H9 (cell line): ENCODE results near the gene BMP2K. TPM values are rescaled to one million over a fixed set of nuclear protein-coding genes. Genes with fewer than 3 reads are reported as not detected.

Source experiments
- DNase-seq: peaks from one replicate; pipeline ENCODE4 v3.0.0-alpha.2; 2017
- H2AFZ ChIP-seq: one replicate; pipeline ENCODE4 v1.6.1; 2013; ENCODE audit warnings: mild to moderate bottlenecking, low read length, control low read depth, moderate library complexity
- H2AK5ac ChIP-seq: 2 replicates; pipeline ENCODE4 v1.6.1; 2013; ENCODE audit warnings: low read length, control low read depth, mixed read lengths; ENCODE audit not compliant: insufficient read length
- H2BK120ac ChIP-seq: one replicate; pipeline ENCODE4 v1.6.1; 2013; ENCODE audit warnings: low read depth, mild to moderate bottlenecking, low read length, control low read depth, inconsistent platforms; ENCODE audit not compliant: poor library complexity, severe bottlenecking
- H2BK12ac ChIP-seq: 2 replicates; pipeline ENCODE4 v1.6.1; 2013; ENCODE audit warnings: low read length, control low read depth, mixed read lengths, low read depth; ENCODE audit not compliant: insufficient read length
- H2BK15ac ChIP-seq: 2 replicates; pipeline ENCODE4 v1.6.1; 2013; ENCODE audit warnings: low read depth, low read length, control low read depth
- H2BK20ac ChIP-seq: one replicate; pipeline ENCODE4 v1.6.1; 2013; ENCODE audit warnings: low read depth, mild to moderate bottlenecking, low read length, control low read depth, inconsistent platforms; ENCODE audit not compliant: poor library complexity, severe bottlenecking
- H2BK5ac ChIP-seq: 2 replicates; pipeline ENCODE4 v1.6.1; 2013; ENCODE audit warnings: low read length, control low read depth, mixed read lengths; ENCODE audit not compliant: insufficient read length
- H3K14ac ChIP-seq: 2 replicates; pipeline ENCODE4 v1.6.1; 2013; ENCODE audit warnings: low read length, control low read depth; ENCODE audit not compliant: insufficient read depth
- H3K18ac ChIP-seq: 2 replicates; pipeline ENCODE4 v1.6.1; 2013; ENCODE audit warnings: low read depth, mild to moderate bottlenecking, mixed read lengths, low read length, control low read depth; ENCODE audit not compliant: insufficient read length
- H3K23ac ChIP-seq: 2 replicates; pipeline ENCODE4 v1.6.1; 2013; ENCODE audit warnings: low read length, control low read depth, mixed read lengths, low read depth; ENCODE audit not compliant: insufficient read length
- H3K23me2 ChIP-seq: 2 replicates; pipeline ENCODE4 v1.6.1; 2013; ENCODE audit warnings: low read depth, mild to moderate bottlenecking, mixed read lengths, low read length, control low read depth; ENCODE audit not compliant: insufficient read length, poor library complexity, severe bottlenecking
- H3K27ac ChIP-seq: 2 replicates; pipeline ENCODE4 v1.5.1; 2013; ENCODE audit warnings: low read length, control low read depth, mixed read lengths, low read depth; ENCODE audit not compliant: insufficient read length
- H3K27me3 ChIP-seq: 2 replicates; pipeline ENCODE4 v1.6.1; 2013; ENCODE audit warnings: low read length, control low read depth, inconsistent platforms; ENCODE audit not compliant: insufficient read depth
- H3K4ac ChIP-seq: 2 replicates; pipeline ENCODE4 v1.6.1; 2013; ENCODE audit warnings: low read depth, mild to moderate bottlenecking, control low read depth, inconsistent platforms, low read length, moderate library complexity
- H3K4me1 ChIP-seq: 2 replicates; pipeline ENCODE4 v1.6.1; 2013; ENCODE audit warnings: low read length, control low read depth, inconsistent platforms; ENCODE audit not compliant: insufficient read depth
- H3K4me2 ChIP-seq: 2 replicates; pipeline ENCODE4 v1.6.1; 2013; ENCODE audit warnings: low read length, control low read depth, mixed read lengths; ENCODE audit not compliant: insufficient read length, insufficient read depth
- H3K56ac ChIP-seq: 2 replicates; pipeline ENCODE4 v1.6.1; 2013; ENCODE audit warnings: low read depth, mild to moderate bottlenecking, mixed read lengths, low read length, control low read depth; ENCODE audit not compliant: insufficient read length
- H3K79me1 ChIP-seq: 2 replicates; pipeline ENCODE4 v1.6.1; 2013; ENCODE audit warnings: low read depth, mild to moderate bottlenecking, moderate library complexity, low read length, control low read depth, inconsistent platforms; ENCODE audit not compliant: insufficient read depth, poor library complexity, severe bottlenecking
- H3K79me2 ChIP-seq: 2 replicates; pipeline ENCODE4 v1.6.1; 2013; ENCODE audit warnings: low read length, control low read depth, inconsistent platforms; ENCODE audit not compliant: insufficient read depth
- H3K9ac ChIP-seq: 2 replicates; pipeline ENCODE4 v1.6.1; 2013; ENCODE audit warnings: low read length, control low read depth, mixed read lengths; ENCODE audit not compliant: insufficient read length; ENCODE audit errors: extremely low read depth
- H3K9me3 ChIP-seq: one replicate; pipeline ENCODE4 v1.6.1; 2013; ENCODE audit warnings: low read depth, low read length, inconsistent platforms; ENCODE audit not compliant: control insufficient read depth
- H3T11ph ChIP-seq: one replicate; pipeline ENCODE4 v1.6.1; 2013; ENCODE audit warnings: mild to moderate bottlenecking, low read length, control low read depth, inconsistent platforms
- H4K20me1 ChIP-seq: one replicate; pipeline ENCODE4 v1.6.1; 2013; ENCODE audit not compliant: control insufficient read depth, insufficient read length, insufficient read depth
- H4K5ac ChIP-seq: 2 replicates; pipeline ENCODE4 v1.6.1; 2013; ENCODE audit warnings: low read depth, mild to moderate bottlenecking, mixed read lengths, low read length, control low read depth; ENCODE audit not compliant: insufficient read length
- H4K8ac ChIP-seq: replicated peaks from 2 replicates; pipeline ENCODE4 v1.6.1; 2013; ENCODE audit warnings: low read length, control low read depth, mixed read lengths, low read depth; ENCODE audit not compliant: insufficient read length
- H4K91ac ChIP-seq: 2 replicates; pipeline ENCODE4 v1.6.1; 2013; ENCODE audit warnings: low read depth, mild to moderate bottlenecking, moderate library complexity, mixed read lengths, low read length, control low read depth; ENCODE audit not compliant: insufficient read length
- H3K27ac Mint-ChIP-seq, 3 experiments: 2 replicates in 2 of 3; 3 replicates in 1 of 3; pipeline ENCODE4 v1.8.0; 2020 to 2021; ENCODE audit warnings: mixed read lengths in 3 of 3, mild to moderate bottlenecking in 1 of 3, moderate library complexity in 1 of 3
- H3K27me3 Mint-ChIP-seq: 2 replicates; pipeline ENCODE4 v1.8.0; 2021; ENCODE audit warnings: low read depth, mild to moderate bottlenecking, moderate library complexity, mixed read lengths
- H3K36me3 Mint-ChIP-seq, 3 experiments: 2 replicates in 2 of 3; 3 replicates in 1 of 3; pipeline ENCODE4 v1.8.0; 2020 to 2021; ENCODE audit warnings: low read depth in 3 of 3, mixed read lengths in 3 of 3; ENCODE audit not compliant: insufficient read depth in 1 of 3
- H3K4me1 Mint-ChIP-seq, 2 experiments: 2 replicates each; pipeline ENCODE4 v1.8.0; 2020; ENCODE audit warnings: mixed read lengths in 2 of 2
- H3K4me3 Mint-ChIP-seq, 2 experiments: 2 replicates in 1 of 2; 3 replicates in 1 of 2; pipeline ENCODE4 v1.8.0; 2020 to 2021; ENCODE audit warnings: mild to moderate bottlenecking in 2 of 2, mixed read lengths in 2 of 2, moderate library complexity in 1 of 2
- H3K9me3 Mint-ChIP-seq, 2 experiments: 2 replicates in 1 of 2; 3 replicates in 1 of 2; pipeline ENCODE4 v1.8.0; 2020; ENCODE audit warnings: mild to moderate bottlenecking in 2 of 2, mixed read lengths in 2 of 2, moderate library complexity in 1 of 2
- CTCF ChIP-seq: fragments of 200-600 bp; sonication (generic); conservative IDR thresholded peaks from 3 replicates; pipeline ENCODE4 v1.8.0; 2021; ENCODE audit warnings: antibody characterized with exemption, mild to moderate bottlenecking
- whole genome bisulfite sequencing: extraction: QIAGEN DNeasy Blood & Tissue Kit; methylation state at CpG from one replicate; pipeline ENCODE4 v1.1.7; 2013; ENCODE audit warnings: missing lambda C conversion rate, low lambda C conversion rate, mixed read lengths; ENCODE audit not compliant: insufficient read length; ENCODE audit errors: extremely low coverage; 5-methylcytosine and 5-hydroxymethylcytosine counted together
- total RNA-seq: library from RNA; stranded (reverse); gene quantifications from 2 replicates; pipeline ENCODE4 v1.2.1, GENCODE V29; 2021

The BMP2K gene
- total RNA-seq, 1 experiment from 2014 or later: 26.4 TPM

DNA sequence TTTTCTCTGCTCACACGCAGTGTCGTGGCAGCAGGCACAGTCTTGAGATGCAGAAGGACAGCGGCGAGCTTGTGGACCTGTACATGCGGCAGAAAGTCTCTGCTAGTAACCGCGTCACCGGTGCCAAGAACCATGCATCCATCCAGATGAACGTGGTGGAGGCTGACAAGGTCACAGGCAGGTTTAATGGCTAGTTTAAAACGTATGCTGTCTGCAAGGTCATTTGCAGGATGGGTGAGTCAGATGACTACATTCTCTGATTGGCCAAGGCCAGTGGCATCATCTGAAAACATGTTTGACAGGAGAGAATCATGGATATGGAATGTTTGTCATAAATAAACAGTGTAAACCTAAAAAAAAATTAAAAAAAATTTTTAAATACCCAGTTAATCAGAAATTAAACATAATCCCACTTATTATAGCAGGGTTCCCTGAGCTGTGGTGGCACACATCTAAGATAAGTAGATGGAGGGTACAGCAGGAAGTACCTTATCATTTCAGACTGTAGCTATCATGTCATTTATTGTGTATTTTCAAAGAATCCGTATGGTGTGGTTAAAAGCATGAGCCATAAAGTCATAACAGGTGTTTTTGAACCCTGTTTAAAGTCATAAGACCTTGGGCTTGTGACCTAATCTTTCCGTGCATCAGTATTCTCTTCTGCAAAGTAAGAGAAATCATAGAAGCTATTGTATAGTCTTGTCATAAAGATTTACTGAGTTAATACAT, 7.5 kb upstream of the BMP2K start:
- Mint-ChIP-seq H3K4me1 (peaks cover 5 to 7% of the 10 kb centered on the region in 2 experiments), H3K36me3 (no peaks in the 10 kb centered on the region), H3K4me3 (no peak overlapping the region), H3K9me3 (no peaks in the 10 kb centered on the region), H3K27ac (no peak overlapping the region), H3K27me3 (no peaks in the 10 kb centered on the region)
- Histone ChIP-seq H2BK12ac (no peak overlapping the region), H3K9ac (no peak overlapping the region), H3K4ac (no peak overlapping the region), H3K9me3 (no peaks in the 10 kb centered on the region), H3K23me2 (no peaks in the 10 kb centered on the region), H3T11ph (no peak overlapping the region), H2BK20ac (no peak overlapping the region), H4K20me1 (no peaks in the 10 kb centered on the region), H3K79me1 (no peaks in the 10 kb centered on the region), H2AK5ac (no peak overlapping the region), H2BK120ac (no peak overlapping the region), H3K18ac (no peak overlapping the region), H3K27me3 (no peaks in the 10 kb centered on the region), H3K23ac (no peak overlapping the region), H3K14ac (no peak overlapping the region), H2BK5ac (no peak overlapping the region), H4K91ac (no peak overlapping the region), H3K79me2 (no peaks in the 10 kb centered on the region), H4K5ac (no peak overlapping the region), H3K27ac (no peak overlapping the region), H3K4me1 (no peaks in the 10 kb centered on the region), H4K8ac (no peak overlapping the region), H2BK15ac (no peak overlapping the region), H3K4me2 (no peak overlapping the region), H3K56ac (no peak overlapping the region), H2AFZ (no peak overlapping the region)
- TF ChIP-seq CTCF: no peak
- DNase-seq: no peak
- no CpG with 5 or more reads among the region's 12 CpGs for WGBS
